ENCODE results near the gene NEURL1.

The NEURL1 gene

DNA sequence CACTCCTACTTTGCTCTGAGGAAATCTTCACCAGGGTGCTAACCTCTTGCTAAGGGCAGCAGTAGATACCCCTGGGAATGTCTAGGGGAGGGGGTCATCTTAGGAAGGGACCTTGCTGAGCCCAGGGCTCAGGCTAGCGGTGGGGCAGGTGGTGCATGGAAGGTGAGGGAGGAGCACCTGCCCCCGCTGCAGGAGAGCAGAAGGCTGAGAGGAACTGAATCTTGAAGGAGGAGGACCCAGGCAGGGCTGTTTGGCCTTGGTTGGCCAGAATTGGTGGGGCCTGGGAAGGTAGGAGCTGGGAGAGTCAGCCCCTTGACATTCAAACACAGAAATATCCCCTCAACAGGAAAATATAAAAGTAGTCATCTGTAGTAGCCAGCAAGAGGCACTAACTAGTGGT lies 21.5 kb upstream of the NEURL1 start:
- DNase-seq (ENCODE audit: low read depth): peak; percentile 88
- H3K4me3 ChIP-seq (ENCODE audit: low read depth, low read length): peak overlapping the region; percentile 60
- no peak for TF ChIP-seq CTCF (IDR thresholded peaks at IDR 0.05; ENCODE audit: insufficient read depth, low read depth, low read length, missing control alignments)

DNA sequence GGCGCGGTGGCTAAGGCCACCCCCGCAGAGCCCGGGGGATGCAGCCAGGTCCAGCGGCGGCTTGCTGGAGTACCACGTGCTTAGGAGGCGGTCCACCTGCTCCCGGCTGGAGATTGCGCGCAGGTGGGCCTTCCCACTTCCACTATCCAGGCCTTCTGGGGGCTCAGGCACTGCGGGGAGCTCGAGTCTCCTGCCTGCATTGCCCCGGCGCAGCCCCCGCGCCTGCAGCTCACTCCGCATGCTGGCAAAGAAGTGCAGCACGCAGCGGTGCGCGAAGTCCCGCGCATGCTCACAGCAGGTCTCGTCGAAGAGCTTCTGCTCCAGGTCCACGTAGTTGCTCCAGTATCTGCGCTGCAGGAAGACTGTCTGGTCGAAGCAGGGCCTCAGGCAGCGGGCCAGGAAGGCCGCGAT lies 20.2 kb upstream of the NEURL1 start:
- no peak for DNase-seq (ENCODE audit: low read depth)
- no peak for TF ChIP-seq CTCF (IDR thresholded peaks at IDR 0.05; ENCODE audit: insufficient read depth, low read depth, low read length, missing control alignments)
- H3K4me3 ChIP-seq (ENCODE audit: low read depth, low read length): no peak overlapping the region

- no peak for DNase-seq (ENCODE audit: low read depth)
- no peak for TF ChIP-seq CTCF (IDR thresholded peaks at IDR 0.05; ENCODE audit: insufficient read depth, low read depth, low read length, missing control alignments)
Measured at GRCh38 chr10:103474077-103474476, 19.4 kb upstream of the NEURL1 start.

GRCh38 chr10:103475437-103475836 lies 18.1 kb upstream of the NEURL1 start:
- no peak overlapping the region for H3K4me3 ChIP-seq (ENCODE audit: low read depth, low read length)
- no peak for DNase-seq (ENCODE audit: low read depth)
- TF ChIP-seq CTCF (IDR thresholded peaks at IDR 0.05; ENCODE audit: insufficient read depth, low read depth, low read length, missing control alignments): no peak

More at GRCh38 chr10:103474077-103474476, 19.4 kb upstream of the NEURL1 start:
- no peak overlapping the region for H3K4me3 ChIP-seq (ENCODE audit: low read depth, low read length)

DNA sequence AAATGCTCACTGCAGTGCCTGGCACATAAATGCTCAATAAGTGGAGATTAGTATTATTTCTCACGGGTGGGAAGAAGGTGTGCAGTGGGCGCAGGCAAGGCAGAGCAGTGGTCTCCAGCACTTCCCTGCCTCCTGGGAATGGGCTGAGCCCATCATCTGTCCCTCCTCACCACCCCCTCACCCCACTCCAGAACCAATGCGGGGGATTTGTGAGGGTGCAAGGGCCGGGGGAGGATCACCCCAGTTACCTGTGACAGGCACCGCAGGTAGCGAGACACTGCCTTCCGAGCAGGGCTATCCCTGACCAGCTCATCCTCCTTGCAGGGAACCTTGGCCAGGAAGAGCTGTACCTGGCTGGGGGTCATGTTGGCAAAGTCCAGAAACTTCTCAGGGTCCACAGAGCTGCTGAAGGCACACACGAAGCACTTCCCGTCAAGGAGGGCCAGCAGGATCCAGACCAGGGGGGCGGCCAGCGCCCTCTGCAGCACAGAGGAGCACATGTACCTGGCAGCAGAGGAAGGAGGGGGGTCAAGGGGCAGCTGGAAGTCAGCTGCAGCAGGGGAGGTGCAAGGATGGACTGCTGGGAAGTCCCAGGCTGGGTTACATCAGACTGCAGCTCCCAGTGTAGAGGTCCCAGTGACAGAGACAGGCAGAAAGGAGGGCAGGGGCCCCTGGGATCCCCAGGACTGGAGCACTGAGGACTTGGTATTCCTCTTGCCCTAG lies 17.3 kb upstream of the NEURL1 start:
- peak; percentile 82 for DNase-seq (ENCODE audit: low read depth)
- peak; percentile 68 for TF ChIP-seq CTCF (IDR thresholded peaks at IDR 0.05; ENCODE audit: insufficient read depth, low read depth, low read length, missing control alignments)
- H3K4me3 ChIP-seq (ENCODE audit: low read depth, low read length): no peak overlapping the region

DNA sequence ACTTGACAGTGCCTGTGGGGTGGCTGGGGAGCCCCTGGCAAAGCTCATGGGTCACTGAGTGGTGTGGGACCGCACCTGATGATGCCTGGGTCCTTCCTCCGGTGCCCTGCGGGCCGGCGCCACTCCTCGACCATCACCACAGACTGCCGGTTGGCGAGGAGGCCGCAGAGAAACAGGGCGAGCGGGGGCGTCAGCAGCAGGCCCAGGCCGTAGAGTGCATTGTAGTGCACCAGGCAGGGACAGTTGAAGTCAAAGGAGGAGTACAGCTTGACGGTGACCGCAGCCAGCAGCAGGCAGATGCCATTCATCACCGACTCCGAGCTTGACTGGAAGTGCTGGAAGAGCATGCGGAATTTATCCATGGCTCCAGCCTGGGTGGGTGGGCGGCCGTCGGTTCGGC lies 14.8 kb upstream of the NEURL1 start:
- H3K4me3 ChIP-seq (ENCODE audit: low read depth, low read length): no peak overlapping the region
- DNase-seq (ENCODE audit: low read depth): no peak
- no peak for TF ChIP-seq CTCF (IDR thresholded peaks at IDR 0.05; ENCODE audit: insufficient read depth, low read depth, low read length, missing control alignments)

- no peak for DNase-seq (ENCODE audit: low read depth)
- TF ChIP-seq CTCF (IDR thresholded peaks at IDR 0.05; ENCODE audit: insufficient read depth, low read depth, low read length, missing control alignments): no peak
- H3K4me3 ChIP-seq (ENCODE audit: low read depth, low read length): no peak within 1 kb of the TSS
Measured at GRCh38 chr10:103479135-103479534, 14.4 kb upstream of the NEURL1 start, which contains the start of gene CALHM3. CALHM3 (minus strand) TSS chr10:103479240; CDS start chr10:103479032, 208 bp downstream.
